ENCODE data around the gene FOSL2.

The FOSL2 gene

GRCh38 chr2:28357055-28357454, 35.6 kb upstream of the FOSL2 start:
- no peak for DNase-seq (ENCODE audit: low read depth)
- H3K4me3 ChIP-seq (ENCODE audit: low read length) = no peak overlapping the region
- TF ChIP-seq, protein P1, sequence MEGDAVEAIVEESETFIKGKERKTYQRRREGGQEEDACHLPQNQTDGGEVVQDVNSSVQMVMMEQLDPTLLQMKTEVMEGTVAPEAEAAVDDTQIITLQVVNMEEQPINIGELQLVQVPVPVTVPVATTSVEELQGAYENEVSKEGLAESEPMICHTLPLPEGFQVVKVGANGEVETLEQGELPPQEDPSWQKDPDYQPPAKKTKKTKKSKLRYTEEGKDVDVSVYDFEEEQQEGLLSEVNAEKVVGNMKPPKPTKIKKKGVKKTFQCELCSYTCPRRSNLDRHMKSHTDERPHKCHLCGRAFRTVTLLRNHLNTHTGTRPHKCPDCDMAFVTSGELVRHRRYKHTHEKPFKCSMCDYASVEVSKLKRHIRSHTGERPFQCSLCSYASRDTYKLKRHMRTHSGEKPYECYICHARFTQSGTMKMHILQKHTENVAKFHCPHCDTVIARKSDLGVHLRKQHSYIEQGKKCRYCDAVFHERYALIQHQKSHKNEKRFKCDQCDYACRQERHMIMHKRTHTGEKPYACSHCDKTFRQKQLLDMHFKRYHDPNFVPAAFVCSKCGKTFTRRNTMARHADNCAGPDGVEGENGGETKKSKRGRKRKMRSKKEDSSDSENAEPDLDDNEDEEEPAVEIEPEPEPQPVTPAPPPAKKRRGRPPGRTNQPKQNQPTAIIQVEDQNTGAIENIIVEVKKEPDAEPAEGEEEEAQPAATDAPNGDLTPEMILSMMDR (IDR thresholded peaks at IDR 0.05; ENCODE audit: insufficient read depth, low read depth, low read length, missing control alignments) = no peak

- no peak for DNase-seq (ENCODE audit: low read depth)
- no peak overlapping the region for H3K4me3 ChIP-seq (ENCODE audit: low read length)
- TF ChIP-seq, protein P1 (IDR thresholded peaks at IDR 0.05; ENCODE audit: insufficient read depth, low read depth, low read length, missing control alignments) = no peak
Observed at GRCh38 chr2:28357948-28358667, 34.5 kb upstream of the FOSL2 start.

DNA sequence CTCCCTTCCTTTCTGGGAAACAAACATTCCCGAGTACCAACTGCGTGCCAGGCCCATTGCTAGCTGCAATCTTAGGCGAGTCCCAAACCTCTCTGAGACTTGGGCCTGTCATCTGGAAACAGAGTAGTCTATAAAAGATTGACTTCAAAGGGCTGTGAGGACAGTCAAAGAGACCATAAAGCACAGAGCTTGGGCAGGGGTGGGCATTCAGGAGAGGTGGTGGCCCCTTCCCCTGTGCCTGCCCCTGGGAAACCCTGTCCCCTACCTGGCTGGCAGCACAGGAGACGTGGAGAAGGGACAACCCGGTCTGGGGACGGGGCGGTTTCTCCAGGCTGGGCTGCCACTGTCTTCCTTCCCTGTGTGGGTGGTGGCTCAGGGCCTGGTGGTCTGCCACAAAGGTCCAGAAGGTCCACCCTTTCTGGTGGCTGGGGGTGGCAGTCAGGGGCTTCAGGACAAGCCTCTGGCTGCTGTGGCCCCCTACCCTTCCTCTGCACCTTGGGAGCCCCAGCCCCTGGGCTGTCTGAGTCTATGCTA, 33.9 kb upstream of the FOSL2 start:
- TF ChIP-seq, protein P1 (IDR thresholded peaks at IDR 0.05; ENCODE audit: insufficient read depth, low read depth, low read length, missing control alignments) = no peak
- H3K4me3 ChIP-seq (ENCODE audit: low read length) = no peak overlapping the region
- no peak for DNase-seq (ENCODE audit: low read depth)

- TF ChIP-seq, protein P1 (IDR thresholded peaks at IDR 0.05; ENCODE audit: insufficient read depth, low read depth, low read length, missing control alignments) = no peak
- peak; percentile 50 for DNase-seq (ENCODE audit: low read depth)
- no peak overlapping the region for H3K4me3 ChIP-seq (ENCODE audit: low read length)
Observed at GRCh38 chr2:28359222-28360057, 33.2 kb upstream of the FOSL2 start.

DNA sequence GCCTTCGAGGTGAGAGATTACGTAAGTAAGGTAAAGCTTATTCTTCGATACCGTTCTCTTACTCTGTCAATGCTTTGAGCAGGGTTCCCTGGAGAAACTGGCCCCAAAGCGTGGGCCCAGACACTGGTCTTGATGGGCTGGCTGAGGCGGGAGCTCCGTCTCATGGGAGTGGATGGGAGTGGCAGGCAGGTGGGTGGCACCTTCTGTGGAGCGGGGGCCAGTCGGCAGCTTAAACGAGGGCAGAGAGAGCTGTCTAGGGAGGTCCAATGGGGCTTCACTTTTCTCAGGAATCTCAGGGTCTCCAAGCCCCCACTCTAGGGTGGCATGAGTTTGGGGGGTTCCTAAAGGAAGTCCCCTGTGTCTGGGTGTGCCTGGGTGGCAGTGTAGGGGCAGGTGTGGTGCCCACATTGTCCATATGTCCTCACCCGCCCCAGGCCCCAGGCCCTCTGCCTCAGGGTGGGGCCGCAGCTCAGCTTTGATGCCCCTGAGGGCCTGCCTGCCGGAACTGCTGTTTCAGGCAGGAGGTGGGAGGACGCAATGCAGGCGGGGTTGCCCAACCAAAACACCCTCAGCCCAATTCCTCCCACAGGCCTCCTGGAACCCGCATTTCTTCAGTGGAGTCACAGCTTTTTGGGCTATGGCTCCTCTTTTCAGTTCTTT, 32.5 kb upstream of the FOSL2 start:
- no peak overlapping the region for H3K4me3 ChIP-seq (ENCODE audit: low read length)
- TF ChIP-seq, protein P1 (IDR thresholded peaks at IDR 0.05; ENCODE audit: insufficient read depth, low read depth, low read length, missing control alignments) = no peak
- no peak for DNase-seq (ENCODE audit: low read depth)

- TF ChIP-seq, protein P1 (IDR thresholded peaks at IDR 0.05; ENCODE audit: insufficient read depth, low read depth, low read length, missing control alignments) = no peak
- DNase-seq (ENCODE audit: low read depth) = peak; percentile 37
- no peak overlapping the region for H3K4me3 ChIP-seq (ENCODE audit: low read length)
Observed at GRCh38 chr2:28360718-28361293, 31.9 kb upstream of the FOSL2 start.
